K562 (cell line): ENCODE measurements around the gene S100A8. TPM values are rescaled to one million over a fixed set of nuclear protein-coding genes. Genes with fewer than 3 reads are reported as not detected.

Source experiments
- EHMT2 ChIP-seq: fragments of 450-650 bp; IDR thresholded peaks from 2 replicates; pipeline ENCODE4 v1.6.1; 2018; ENCODE audit warnings: antibody characterized with exemption
- GTF2F1 ChIP-seq: IDR thresholded peaks from 2 replicates; pipeline ENCODE4 v1.6.1; 2011; ENCODE audit warnings: low read depth, low read length, improper control_type of control experiment
- PTRF ChIP-seq: fragments of 450-650 bp; IDR thresholded peaks from 2 replicates; pipeline ENCODE4 v1.6.1; 2016; ENCODE audit warnings: mild to moderate bottlenecking, missing genetic modification characterization, missing compliant biosample characterization
- SIX5 ChIP-seq, 2 experiments: IDR thresholded peaks; 2 replicates each; pipeline ENCODE4 v1.6.1; 2011; ENCODE audit warnings: low read length in 2 of 2, borderline replicate concordance in 1 of 2, low read depth in 1 of 2, mild to moderate bottlenecking in 1 of 2, moderate library complexity in 1 of 2; ENCODE audit not compliant: insufficient read depth in 1 of 2
- SMC3 ChIP-seq: conservative IDR thresholded peaks from 2 replicates; pipeline ENCODE4 v1.6.1; 2011; ENCODE audit warnings: low read depth, low read length, improper control_type of control experiment; ENCODE audit not compliant: insufficient read depth
- ZNF311 ChIP-seq: fragments of 250-450 bp; sonication (Bioruptor Pico); IDR thresholded peaks from 2 replicates; pipeline ENCODE4 v1.4.0; 2020; ENCODE audit warnings: mild to moderate bottlenecking, moderate library complexity
- ZNF584 ChIP-seq: fragments of 200-800 bp; sonication (Bioruptor generic); IDR thresholded peaks from 2 replicates; pipeline ENCODE4 v1.6.1; 2016; ENCODE audit warnings: low read depth, mild to moderate bottlenecking, missing genetic modification characterization, missing compliant biosample characterization
- polyA plus RNA-seq, 8 experiments: library from polyadenylated mRNA; depleted of rRNA in 4 of 8; stranded (reverse) in 5 of 8; unstranded in 3 of 8; fragments of >200 nt; fragmentation: Nextera tagmentation in 2 of 8; fragmentation: Illumina TruSeq in 1 of 8; extraction: Ambion mirVana in 2 of 8; extraction: Trizol in 1 of 8; gene quantifications; 2 replicates each; pipeline versions ENCODE4 v1.2.1 to v1.2.3, GENCODE V29; 2011 to 2014; ENCODE audit warnings: inconsistent platforms in 1 of 8, missing spikeins in 1 of 8
- total RNA-seq, 7 experiments: library from RNA; depleted of rRNA in 6 of 7; stranded (reverse); fragments of >200 nt in 6 of 7; fragmentation: Illumina TruSeq in 2 of 7; extraction: Trizol in 2 of 7; gene quantifications; 2 replicates each; pipeline versions ENCODE4 v1.2.1 to v1.2.3, GENCODE V29; 2011 to 2021; ENCODE audit warnings: low replicate concordance in 1 of 7
- TF ChIP-seq, protein P1 (sequence below), 2 experiments: fragments of 450-650 bp; formaldehyde crosslinking in 1 of 2; IDR thresholded peaks; 2 replicates each; pipeline versions ENCODE4 v1.4.0 to v1.6.1; 2014 to 2020; ENCODE audit warnings: mild to moderate bottlenecking in 2 of 2, borderline replicate concordance in 1 of 2, low read depth in 1 of 2
- TF ChIP-seq, protein P2 (sequence below): sonication (generic); formaldehyde crosslinking; IDR thresholded peaks from 2 replicates; pipeline ENCODE4 v1.8.0; 2023; ENCODE audit warnings: missing genetic modification reagents, mild to moderate bottlenecking, borderline replicate concordance
- TF ChIP-seq, protein P3 (sequence below), 2 experiments: IDR thresholded peaks; 2 replicates each; pipeline ENCODE4 v1.6.1; 2011; ENCODE audit warnings: borderline replicate concordance in 1 of 2, control low read depth in 1 of 2, low read depth in 1 of 2, low read length in 1 of 2, mild to moderate bottlenecking in 1 of 2, mixed read lengths in 1 of 2, moderate library complexity in 1 of 2; ENCODE audit not compliant: insufficient read depth in 1 of 2, insufficient read length in 1 of 2, poor library complexity in 1 of 2, severe bottlenecking in 1 of 2; ENCODE audit errors: extremely low read depth in 1 of 2

Gene S100A8
- total and polyA plus RNA-seq, 9 of the 15 experiments (the other 6 are each of a cell fraction or from before 2014, with no cell fraction given) = 0.15 to 0.60 TPM; not detected in 7

DNA sequence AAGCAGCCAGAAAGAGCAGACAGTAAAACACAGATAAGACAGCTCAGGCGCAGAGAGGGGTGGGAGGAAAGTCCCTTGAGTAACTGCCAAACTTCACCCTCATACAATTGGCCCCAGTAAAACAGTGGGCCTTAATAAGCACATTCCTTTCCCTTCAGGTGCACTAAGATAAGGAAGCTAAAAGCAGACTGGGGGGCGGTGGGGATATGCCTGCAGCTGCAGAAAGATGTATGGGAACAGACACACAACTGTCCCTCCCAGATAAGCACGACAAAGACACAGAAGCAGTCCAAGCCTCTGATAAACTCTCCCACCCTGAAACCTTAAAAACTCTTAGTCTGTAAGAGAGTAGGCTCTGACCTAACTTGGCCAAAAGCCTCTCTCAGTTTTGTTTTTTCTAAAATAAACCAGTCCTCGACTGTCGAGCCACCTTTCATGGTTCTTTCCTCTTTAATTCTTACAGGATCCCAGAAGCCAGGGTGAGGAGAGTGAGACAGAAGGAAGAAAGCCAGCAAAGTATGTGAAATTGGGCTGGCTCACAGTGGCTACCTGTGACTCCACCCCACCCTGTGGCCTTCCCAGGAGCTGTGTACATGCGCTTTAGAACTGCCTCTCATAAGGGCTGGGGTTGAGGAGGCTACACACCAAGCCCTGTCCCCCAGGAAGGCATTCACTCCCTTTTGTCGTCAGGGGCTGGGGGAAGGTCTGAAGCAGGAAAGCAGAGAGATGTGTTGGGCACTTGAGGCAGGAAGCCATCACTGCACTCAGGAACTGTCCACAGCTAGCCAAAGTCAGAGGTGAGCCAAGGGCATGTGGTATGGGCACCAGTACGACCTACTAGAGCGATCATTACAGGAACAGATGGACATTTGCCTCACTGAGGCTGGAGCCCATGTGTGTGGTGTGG lies 46.8 kb downstream of the S100A8 start (continued):
- peak; percentile 64 for TF ChIP-seq PTRF (tag)
- TF ChIP-seq, protein P1, sequence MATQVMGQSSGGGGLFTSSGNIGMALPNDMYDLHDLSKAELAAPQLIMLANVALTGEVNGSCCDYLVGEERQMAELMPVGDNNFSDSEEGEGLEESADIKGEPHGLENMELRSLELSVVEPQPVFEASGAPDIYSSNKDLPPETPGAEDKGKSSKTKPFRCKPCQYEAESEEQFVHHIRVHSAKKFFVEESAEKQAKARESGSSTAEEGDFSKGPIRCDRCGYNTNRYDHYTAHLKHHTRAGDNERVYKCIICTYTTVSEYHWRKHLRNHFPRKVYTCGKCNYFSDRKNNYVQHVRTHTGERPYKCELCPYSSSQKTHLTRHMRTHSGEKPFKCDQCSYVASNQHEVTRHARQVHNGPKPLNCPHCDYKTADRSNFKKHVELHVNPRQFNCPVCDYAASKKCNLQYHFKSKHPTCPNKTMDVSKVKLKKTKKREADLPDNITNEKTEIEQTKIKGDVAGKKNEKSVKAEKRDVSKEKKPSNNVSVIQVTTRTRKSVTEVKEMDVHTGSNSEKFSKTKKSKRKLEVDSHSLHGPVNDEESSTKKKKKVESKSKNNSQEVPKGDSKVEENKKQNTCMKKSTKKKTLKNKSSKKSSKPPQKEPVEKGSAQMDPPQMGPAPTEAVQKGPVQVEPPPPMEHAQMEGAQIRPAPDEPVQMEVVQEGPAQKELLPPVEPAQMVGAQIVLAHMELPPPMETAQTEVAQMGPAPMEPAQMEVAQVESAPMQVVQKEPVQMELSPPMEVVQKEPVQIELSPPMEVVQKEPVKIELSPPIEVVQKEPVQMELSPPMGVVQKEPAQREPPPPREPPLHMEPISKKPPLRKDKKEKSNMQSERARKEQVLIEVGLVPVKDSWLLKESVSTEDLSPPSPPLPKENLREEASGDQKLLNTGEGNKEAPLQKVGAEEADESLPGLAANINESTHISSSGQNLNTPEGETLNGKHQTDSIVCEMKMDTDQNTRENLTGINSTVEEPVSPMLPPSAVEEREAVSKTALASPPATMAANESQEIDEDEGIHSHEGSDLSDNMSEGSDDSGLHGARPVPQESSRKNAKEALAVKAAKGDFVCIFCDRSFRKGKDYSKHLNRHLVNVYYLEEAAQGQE (IDR thresholded peaks at IDR 0.05; ENCODE audit: borderline replicate concordance) = no peak; the same call in 1 of the 2 replicates
- TF ChIP-seq, protein P1 (CRISPR knock-in tag; IDR thresholded peaks at IDR 0.05; ENCODE audit: low read depth) = no peak
- no peak for TF ChIP-seq EHMT2
- no peak for TF ChIP-seq SMC3
- no peak for TF ChIP-seq SIX5 (IDR thresholded peaks at IDR 0.05; ENCODE audit: borderline replicate concordance in 1 of 2, insufficient read depth in 1 of 2, low read depth in 1 of 2, low read length in 2 of 2)
- no peak for TF ChIP-seq GTF2F1
- peak; percentile 99 for TF ChIP-seq ZNF584 (CRISPR knock-in tag)
- peak; percentile 96 for TF ChIP-seq ZNF311 (CRISPR knock-in tag)
- TF ChIP-seq, protein P2, sequence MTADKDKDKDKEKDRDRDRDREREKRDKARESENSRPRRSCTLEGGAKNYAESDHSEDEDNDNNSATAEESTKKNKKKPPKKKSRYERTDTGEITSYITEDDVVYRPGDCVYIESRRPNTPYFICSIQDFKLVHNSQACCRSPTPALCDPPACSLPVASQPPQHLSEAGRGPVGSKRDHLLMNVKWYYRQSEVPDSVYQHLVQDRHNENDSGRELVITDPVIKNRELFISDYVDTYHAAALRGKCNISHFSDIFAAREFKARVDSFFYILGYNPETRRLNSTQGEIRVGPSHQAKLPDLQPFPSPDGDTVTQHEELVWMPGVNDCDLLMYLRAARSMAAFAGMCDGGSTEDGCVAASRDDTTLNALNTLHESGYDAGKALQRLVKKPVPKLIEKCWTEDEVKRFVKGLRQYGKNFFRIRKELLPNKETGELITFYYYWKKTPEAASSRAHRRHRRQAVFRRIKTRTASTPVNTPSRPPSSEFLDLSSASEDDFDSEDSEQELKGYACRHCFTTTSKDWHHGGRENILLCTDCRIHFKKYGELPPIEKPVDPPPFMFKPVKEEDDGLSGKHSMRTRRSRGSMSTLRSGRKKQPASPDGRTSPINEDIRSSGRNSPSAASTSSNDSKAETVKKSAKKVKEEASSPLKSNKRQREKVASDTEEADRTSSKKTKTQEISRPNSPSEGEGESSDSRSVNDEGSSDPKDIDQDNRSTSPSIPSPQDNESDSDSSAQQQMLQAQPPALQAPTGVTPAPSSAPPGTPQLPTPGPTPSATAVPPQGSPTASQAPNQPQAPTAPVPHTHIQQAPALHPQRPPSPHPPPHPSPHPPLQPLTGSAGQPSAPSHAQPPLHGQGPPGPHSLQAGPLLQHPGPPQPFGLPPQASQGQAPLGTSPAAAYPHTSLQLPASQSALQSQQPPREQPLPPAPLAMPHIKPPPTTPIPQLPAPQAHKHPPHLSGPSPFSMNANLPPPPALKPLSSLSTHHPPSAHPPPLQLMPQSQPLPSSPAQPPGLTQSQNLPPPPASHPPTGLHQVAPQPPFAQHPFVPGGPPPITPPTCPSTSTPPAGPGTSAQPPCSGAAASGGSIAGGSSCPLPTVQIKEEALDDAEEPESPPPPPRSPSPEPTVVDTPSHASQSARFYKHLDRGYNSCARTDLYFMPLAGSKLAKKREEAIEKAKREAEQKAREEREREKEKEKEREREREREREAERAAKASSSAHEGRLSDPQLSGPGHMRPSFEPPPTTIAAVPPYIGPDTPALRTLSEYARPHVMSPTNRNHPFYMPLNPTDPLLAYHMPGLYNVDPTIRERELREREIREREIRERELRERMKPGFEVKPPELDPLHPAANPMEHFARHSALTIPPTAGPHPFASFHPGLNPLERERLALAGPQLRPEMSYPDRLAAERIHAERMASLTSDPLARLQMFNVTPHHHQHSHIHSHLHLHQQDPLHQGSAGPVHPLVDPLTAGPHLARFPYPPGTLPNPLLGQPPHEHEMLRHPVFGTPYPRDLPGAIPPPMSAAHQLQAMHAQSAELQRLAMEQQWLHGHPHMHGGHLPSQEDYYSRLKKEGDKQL (CRISPR knock-in tag) = no peak
- TF ChIP-seq, protein P3, sequence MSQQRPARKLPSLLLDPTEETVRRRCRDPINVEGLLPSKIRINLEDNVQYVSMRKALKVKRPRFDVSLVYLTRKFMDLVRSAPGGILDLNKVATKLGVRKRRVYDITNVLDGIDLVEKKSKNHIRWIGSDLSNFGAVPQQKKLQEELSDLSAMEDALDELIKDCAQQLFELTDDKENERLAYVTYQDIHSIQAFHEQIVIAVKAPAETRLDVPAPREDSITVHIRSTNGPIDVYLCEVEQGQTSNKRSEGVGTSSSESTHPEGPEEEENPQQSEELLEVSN (IDR thresholded peaks at IDR 0.05; ENCODE audit: borderline replicate concordance in 1 of 2, extremely low read depth in 1 of 2, insufficient read depth in 1 of 2, insufficient read length in 1 of 2, low read depth in 1 of 2, low read length in 1 of 2, poor library complexity in 1 of 2, severe bottlenecking in 1 of 2) = no peak
